ENCODE results near the gene PALMD.

PALMD gene

DNA sequence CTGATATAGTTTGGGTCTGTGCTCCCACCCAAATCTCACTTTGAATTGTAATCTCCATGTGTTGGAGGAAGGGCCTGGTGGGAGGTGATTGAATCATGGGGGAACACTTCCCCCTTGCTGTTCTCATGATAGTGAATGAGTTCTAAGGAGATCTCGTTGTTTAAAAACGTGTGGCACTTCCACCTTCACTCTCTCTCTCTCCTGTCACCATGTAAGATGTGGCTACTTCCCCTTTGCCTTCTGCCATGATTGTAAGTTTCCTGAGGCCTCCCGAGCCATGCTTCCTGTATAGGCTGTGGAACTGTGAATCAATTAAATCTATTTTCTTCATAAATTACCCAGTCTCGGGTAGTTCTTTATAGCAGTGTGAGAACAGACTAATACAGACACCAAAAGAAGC lies 80.1 kb downstream of the PALMD start:
- no peaks in the 10 kb centered on the region for H3K36me3 ChIP-seq (ENCODE audit: insufficient read depth, low read length)
- H2AFZ ChIP-seq (ENCODE audit: low read length, unreplicated experiment): no peak overlapping the region

DNA sequence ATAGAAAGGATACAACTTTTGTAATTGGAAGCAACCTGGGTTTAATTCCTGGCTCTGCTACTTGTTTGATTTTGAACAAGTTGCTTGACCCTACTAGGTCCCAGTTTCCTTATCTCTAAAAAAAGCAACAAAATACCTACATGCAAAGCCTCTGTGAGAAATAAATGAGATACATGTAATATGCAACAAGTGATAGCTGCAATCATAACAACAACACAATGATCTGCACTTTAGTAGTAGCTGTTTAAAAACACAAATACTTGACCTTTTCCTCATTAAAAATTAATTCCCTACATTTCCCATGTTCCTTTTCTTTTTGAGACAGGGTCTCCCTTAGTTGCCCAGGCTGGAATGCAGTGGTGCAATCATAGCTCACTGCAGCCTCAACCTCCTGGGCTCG lies 80.5 kb downstream of the PALMD start:
- Histone ChIP-seq H3K27me3 (ENCODE audit: insufficient read depth, low read length) (no peaks in the 10 kb centered on the region), H3K36me3 (ENCODE audit: insufficient read depth, low read length) (no peaks in the 10 kb centered on the region), H3K4me3 (ENCODE audit: low read depth, low read length) (no peak overlapping the region), H3K4me1 (ENCODE audit: control insufficient read depth, insufficient read depth, low read length, unreplicated experiment) (peaks cover 23% of the 10 kb centered on the region), H3K27ac (ENCODE audit: low read depth, low read length) (no peak overlapping the region), H3K79me2 (ENCODE audit: control insufficient read depth, insufficient read depth, low read length, unreplicated experiment) (no peaks in the 10 kb centered on the region), H2AFZ (ENCODE audit: low read length, unreplicated experiment) (no peak overlapping the region)

More for the DNA sequence above, 80.1 kb downstream of the PALMD start:
- H3K79me2 ChIP-seq (ENCODE audit: control insufficient read depth, insufficient read depth, low read length, unreplicated experiment): no peaks in the 10 kb centered on the region
- H3K27ac ChIP-seq (ENCODE audit: low read depth, low read length): no peak overlapping the region
- H3K4me3 ChIP-seq (ENCODE audit: low read depth, low read length): no peak overlapping the region
- H3K4me1 ChIP-seq (ENCODE audit: control insufficient read depth, insufficient read depth, low read length, unreplicated experiment): peaks cover 19% of the 10 kb centered on the region
- no peaks in the 10 kb centered on the region for H3K27me3 ChIP-seq (ENCODE audit: insufficient read depth, low read length)

DNA sequence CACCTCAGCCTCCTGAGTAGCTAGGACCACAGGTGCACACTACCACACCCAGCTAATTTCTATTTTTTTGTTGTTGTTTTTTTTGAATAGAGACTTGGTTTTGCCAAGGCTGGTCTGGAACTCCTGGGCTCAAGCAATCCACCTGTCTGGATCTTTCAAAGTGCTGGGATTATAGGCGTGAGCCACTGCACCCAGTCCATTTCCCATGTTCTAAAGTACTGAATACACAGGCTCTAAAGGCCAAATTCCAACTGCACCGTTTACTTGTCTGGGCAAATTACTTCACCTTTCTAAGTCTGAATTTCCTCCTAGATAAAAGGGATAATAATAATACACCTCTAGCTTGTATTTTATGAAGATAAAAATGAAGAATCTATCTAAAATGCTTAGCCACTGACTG lies 80.9 kb downstream of the PALMD start:
- Histone ChIP-seq H3K27ac (ENCODE audit: low read depth, low read length) (no peak overlapping the region), H3K4me3 (ENCODE audit: low read depth, low read length) (no peak overlapping the region), H3K79me2 (ENCODE audit: control insufficient read depth, insufficient read depth, low read length, unreplicated experiment) (no peaks in the 10 kb centered on the region), H3K4me1 (ENCODE audit: control insufficient read depth, insufficient read depth, low read length, unreplicated experiment) (peaks cover 27% of the 10 kb centered on the region), H3K27me3 (ENCODE audit: insufficient read depth, low read length) (no peaks in the 10 kb centered on the region), H3K36me3 (ENCODE audit: insufficient read depth, low read length) (no peaks in the 10 kb centered on the region), H2AFZ (ENCODE audit: low read length, unreplicated experiment) (no peak overlapping the region)

DNA sequence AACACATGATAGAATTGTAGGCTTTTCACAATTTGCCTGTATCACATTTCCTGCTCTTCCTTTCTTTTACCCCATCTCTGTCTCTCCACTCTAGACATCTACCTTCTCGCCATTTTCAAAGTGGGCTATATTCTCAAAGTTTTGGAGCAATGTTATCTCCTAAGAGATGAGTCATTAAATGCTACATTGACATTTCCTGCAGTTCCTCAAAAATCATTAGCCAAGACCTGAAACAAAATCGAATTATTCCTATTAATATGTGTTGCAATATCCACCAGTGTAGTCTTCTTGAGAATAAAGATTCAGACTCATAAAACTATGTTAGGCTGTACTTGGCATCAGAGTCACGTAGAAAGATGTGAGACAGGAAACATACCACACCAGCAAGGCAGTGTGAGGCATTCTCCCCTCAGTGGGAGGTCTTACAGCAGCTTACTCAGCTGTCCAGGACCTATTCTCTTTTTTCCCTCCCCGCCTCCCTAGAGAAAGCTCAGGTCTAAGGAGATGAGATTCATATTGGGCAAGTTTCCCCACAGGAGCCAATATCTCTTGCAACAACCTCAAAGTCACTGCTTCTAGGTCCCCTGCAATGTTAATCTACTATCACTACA lies 81.8 kb downstream of the PALMD start:
- H3K79me2 ChIP-seq (ENCODE audit: control insufficient read depth, insufficient read depth, low read length, unreplicated experiment): no peaks in the 10 kb centered on the region
- no peaks in the 10 kb centered on the region for H3K27me3 ChIP-seq (ENCODE audit: insufficient read depth, low read length)
- peaks cover 28% of the 10 kb centered on the region for H3K4me1 ChIP-seq (ENCODE audit: control insufficient read depth, insufficient read depth, low read length, unreplicated experiment)
- no peak overlapping the region for H3K4me3 ChIP-seq (ENCODE audit: low read depth, low read length)
- H3K27ac ChIP-seq (ENCODE audit: low read depth, low read length): peak overlapping the region; percentile 19
- H3K36me3 ChIP-seq (ENCODE audit: insufficient read depth, low read length): no peaks in the 10 kb centered on the region
- no peak overlapping the region for H2AFZ ChIP-seq (ENCODE audit: low read length, unreplicated experiment)

DNA sequence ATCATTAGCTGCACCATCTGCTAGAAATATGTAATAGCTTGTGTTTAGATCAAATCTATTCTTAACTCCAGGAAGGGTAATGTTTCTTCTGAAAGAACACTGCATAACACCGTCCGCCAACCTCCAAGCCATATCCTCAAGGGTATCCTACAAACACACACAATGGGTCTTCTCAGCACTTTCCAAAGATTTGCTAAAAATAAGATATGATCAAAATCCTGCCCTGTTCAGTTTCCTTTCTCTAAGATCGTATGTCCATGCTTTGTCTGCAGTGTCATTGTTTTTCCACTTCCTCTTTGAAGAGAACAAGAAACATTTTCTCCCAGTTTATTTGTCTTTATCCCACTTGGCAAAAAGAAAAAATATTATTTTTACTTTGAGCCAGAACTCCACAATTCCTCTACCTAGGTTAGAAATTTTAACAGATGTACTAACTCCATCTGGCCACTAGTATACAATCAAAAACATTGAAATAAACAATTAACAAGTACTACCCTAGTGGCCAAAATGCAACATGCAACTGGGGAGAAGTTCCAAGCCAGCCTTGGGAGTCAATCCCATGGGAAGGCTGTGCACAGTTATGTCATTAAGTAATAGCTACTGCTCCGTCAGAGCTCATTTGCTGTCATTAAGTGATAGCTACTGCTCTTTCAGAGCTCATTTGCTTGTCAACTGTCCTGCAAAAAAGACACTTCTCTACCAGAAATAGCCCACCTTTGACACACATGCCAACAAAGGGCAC lies 82.8 kb downstream of the PALMD start:
- Histone ChIP-seq H3K4me3 (ENCODE audit: low read depth, low read length) (no peak overlapping the region), H3K27ac (ENCODE audit: low read depth, low read length) (peak overlapping the region; percentile 16; the same call in 1 of the 2 replicates), H2AFZ (ENCODE audit: low read length, unreplicated experiment) (no peak overlapping the region), H3K36me3 (ENCODE audit: insufficient read depth, low read length) (no peaks in the 10 kb centered on the region), H3K27me3 (ENCODE audit: insufficient read depth, low read length) (no peaks in the 10 kb centered on the region), H3K4me1 (ENCODE audit: control insufficient read depth, insufficient read depth, low read length, unreplicated experiment) (peaks cover 35% of the 10 kb centered on the region), H3K79me2 (ENCODE audit: control insufficient read depth, insufficient read depth, low read length, unreplicated experiment) (no peaks in the 10 kb centered on the region)

DNA sequence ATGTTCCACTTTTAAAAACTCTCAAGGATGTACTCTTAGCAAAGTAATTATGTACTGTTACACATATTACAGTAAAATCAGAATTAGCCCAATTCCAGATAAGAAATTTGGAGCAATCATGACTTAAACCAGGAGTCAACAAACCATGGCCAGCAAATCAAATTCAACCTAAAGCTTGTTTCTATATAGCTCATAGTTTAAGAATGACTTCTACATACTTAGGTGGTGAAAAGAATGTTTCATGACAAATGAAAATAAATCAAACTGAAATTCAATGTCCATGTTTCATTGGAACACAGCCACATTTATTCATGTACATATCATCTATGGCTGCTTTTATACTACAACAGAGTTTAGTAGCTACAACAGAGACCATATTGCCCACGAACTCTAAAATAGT lies 85.5 kb downstream of the PALMD start:
- Histone ChIP-seq H2AFZ (ENCODE audit: low read length, unreplicated experiment) (no peak overlapping the region), H3K36me3 (ENCODE audit: insufficient read depth, low read length) (no peaks in the 10 kb centered on the region)

DNA sequence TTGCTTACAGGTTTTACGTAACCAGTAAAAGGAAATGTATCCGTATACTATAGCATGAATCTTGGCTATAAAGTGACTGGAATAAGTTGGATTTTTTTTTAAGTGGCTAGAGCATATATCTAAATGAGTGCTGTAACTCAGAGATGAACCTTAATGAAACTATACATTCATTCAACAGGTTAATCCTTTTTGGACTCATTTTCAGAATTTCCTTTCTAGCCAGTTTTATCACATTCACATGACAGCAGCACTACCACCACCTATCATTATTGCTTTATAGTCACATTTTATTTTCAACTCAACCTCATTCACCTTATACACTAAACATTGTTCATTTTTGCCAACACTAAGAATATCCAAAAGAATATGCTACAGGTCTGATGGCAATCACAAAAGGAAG lies 89.9 kb downstream of the PALMD start:
- Histone ChIP-seq H2AFZ (ENCODE audit: low read length, unreplicated experiment) (no peak overlapping the region), H3K4me3 (ENCODE audit: low read depth, low read length) (no peak overlapping the region), H3K4me1 (ENCODE audit: control insufficient read depth, insufficient read depth, low read length, unreplicated experiment) (peaks cover 17% of the 10 kb centered on the region), H3K79me2 (ENCODE audit: control insufficient read depth, insufficient read depth, low read length, unreplicated experiment) (no peaks in the 10 kb centered on the region), H3K27me3 (ENCODE audit: insufficient read depth, low read length) (no peaks in the 10 kb centered on the region), H3K27ac (ENCODE audit: low read depth, low read length) (no peak overlapping the region), H3K36me3 (ENCODE audit: insufficient read depth, low read length) (no peaks in the 10 kb centered on the region)

More for the DNA sequence above, 85.5 kb downstream of the PALMD start:
- H3K4me1 ChIP-seq (ENCODE audit: control insufficient read depth, insufficient read depth, low read length, unreplicated experiment): peaks cover 35% of the 10 kb centered on the region
- H3K4me3 ChIP-seq (ENCODE audit: low read depth, low read length): no peak overlapping the region
- H3K79me2 ChIP-seq (ENCODE audit: control insufficient read depth, insufficient read depth, low read length, unreplicated experiment): no peaks in the 10 kb centered on the region
- no peaks in the 10 kb centered on the region for H3K27me3 ChIP-seq (ENCODE audit: insufficient read depth, low read length)
- H3K27ac ChIP-seq (ENCODE audit: low read depth, low read length): peak overlapping the region; percentile 53

DNA sequence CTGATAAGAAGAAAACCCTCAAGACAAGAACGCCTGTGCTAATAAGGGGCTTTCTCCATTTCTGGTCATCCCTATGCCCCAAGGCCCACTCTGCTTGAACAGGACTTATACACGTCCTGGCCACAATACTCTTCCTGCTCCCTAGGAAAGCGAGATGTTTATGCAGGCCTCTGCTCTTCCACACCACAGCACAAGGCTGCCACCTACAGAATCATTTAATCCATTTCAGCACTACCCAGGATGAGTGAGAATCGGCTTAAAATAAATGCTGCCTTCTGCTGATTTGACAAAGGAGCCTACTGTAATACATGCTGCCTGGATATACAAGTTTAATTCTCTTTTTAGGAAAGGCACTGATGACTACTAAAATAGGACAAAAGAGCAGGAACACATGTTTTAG lies 91.1 kb downstream of the PALMD start:
- Histone ChIP-seq H3K27ac (ENCODE audit: low read depth, low read length) (no peak overlapping the region), H3K4me1 (ENCODE audit: control insufficient read depth, insufficient read depth, low read length, unreplicated experiment) (peaks cover 6% of the 10 kb centered on the region), H3K36me3 (ENCODE audit: insufficient read depth, low read length) (no peaks in the 10 kb centered on the region), H3K4me3 (ENCODE audit: low read depth, low read length) (no peak overlapping the region), H2AFZ (ENCODE audit: low read length, unreplicated experiment) (peak overlapping the region; percentile 87), H3K79me2 (ENCODE audit: control insufficient read depth, insufficient read depth, low read length, unreplicated experiment) (no peaks in the 10 kb centered on the region), H3K27me3 (ENCODE audit: insufficient read depth, low read length) (no peaks in the 10 kb centered on the region)

DNA sequence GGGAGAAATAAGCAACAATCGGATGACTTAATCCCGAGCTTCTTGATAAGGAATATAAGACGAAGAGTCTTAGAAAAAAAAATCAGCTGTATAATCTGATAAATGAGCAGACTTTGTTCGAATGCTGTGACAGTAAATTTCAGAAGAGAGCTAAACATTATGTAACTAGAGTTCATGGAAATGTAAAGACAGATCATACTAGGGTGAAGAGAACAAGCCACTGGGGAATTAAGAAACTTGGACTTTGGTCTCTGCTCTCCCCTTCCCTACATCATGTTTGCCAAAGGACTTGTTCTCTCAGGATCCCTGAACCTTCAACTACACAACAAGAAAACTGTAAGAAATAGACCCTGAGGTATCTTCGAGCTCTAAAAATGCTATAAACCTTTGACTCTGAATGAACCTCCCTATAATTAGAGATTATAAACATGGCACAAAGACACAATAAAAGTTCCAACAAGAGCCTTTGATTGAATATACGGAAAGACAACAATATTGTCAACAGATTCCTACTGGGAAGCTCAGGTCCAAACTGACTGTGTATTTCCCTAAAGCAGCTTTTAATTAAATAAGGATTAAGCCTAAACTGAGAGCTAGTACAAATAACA lies 93.0 kb downstream of the PALMD start:
- H2AFZ ChIP-seq (ENCODE audit: low read length, unreplicated experiment): no peak overlapping the region
- H3K4me1 ChIP-seq (ENCODE audit: control insufficient read depth, insufficient read depth, low read length, unreplicated experiment): no peaks in the 10 kb centered on the region
- no peak overlapping the region for H3K4me3 ChIP-seq (ENCODE audit: low read depth, low read length)

DNA sequence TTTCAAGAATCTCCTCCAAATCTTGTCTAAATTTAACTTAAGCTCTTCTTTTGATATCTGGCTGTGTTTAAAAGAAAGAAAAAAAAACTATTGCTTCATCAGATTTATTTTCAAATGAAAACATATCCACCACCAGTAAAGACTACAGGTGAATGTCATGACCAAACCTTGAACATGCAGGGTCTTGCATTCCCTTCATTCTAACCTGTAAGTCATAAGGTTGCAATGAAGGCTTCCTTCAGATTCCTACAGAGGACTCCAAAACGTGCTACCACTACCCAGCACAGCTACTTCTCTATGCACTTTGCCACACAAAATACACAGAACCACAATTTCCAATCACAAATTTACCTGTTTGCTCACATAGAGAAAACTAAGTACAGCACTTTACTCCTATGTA lies 94.2 kb downstream of the PALMD start:
- H3K27me3 ChIP-seq (ENCODE audit: insufficient read depth, low read length): no peaks in the 10 kb centered on the region
- H3K79me2 ChIP-seq (ENCODE audit: control insufficient read depth, insufficient read depth, low read length, unreplicated experiment): no peaks in the 10 kb centered on the region
- H3K27ac ChIP-seq (ENCODE audit: low read depth, low read length): no peak overlapping the region
- no peak overlapping the region for H3K4me3 ChIP-seq (ENCODE audit: low read depth, low read length)
- no peaks in the 10 kb centered on the region for H3K36me3 ChIP-seq (ENCODE audit: insufficient read depth, low read length)
- no peak overlapping the region for H2AFZ ChIP-seq (ENCODE audit: low read length, unreplicated experiment)
- H3K4me1 ChIP-seq (ENCODE audit: control insufficient read depth, insufficient read depth, low read length, unreplicated experiment): no peaks in the 10 kb centered on the region

More for the DNA sequence above, 93.0 kb downstream of the PALMD start:
- Histone ChIP-seq H3K27me3 (ENCODE audit: insufficient read depth, low read length) (no peaks in the 10 kb centered on the region), H3K36me3 (ENCODE audit: insufficient read depth, low read length) (no peaks in the 10 kb centered on the region), H3K79me2 (ENCODE audit: control insufficient read depth, insufficient read depth, low read length, unreplicated experiment) (no peaks in the 10 kb centered on the region), H3K27ac (ENCODE audit: low read depth, low read length) (no peak overlapping the region)

Measured in ACC112 (cell line).